HG02943 (cell line): ENCODE results near the gene CNPY4.
"Not testable (repeated sequence)": the region's sequence is repeated elsewhere in the genome, so short reads cannot be mapped to it uniquely, and the experiment has no call there.

Experiments
- ATAC-seq: cut with Tn5 transposase; IDR thresholded peaks from one replicate; pipeline ENCODE4 v1.9.1; 2021; ENCODE audit warnings: mild to moderate bottlenecking, low read depth, moderate library complexity; ENCODE audit not compliant: unreplicated experiment

The CNPY4 gene

DNA sequence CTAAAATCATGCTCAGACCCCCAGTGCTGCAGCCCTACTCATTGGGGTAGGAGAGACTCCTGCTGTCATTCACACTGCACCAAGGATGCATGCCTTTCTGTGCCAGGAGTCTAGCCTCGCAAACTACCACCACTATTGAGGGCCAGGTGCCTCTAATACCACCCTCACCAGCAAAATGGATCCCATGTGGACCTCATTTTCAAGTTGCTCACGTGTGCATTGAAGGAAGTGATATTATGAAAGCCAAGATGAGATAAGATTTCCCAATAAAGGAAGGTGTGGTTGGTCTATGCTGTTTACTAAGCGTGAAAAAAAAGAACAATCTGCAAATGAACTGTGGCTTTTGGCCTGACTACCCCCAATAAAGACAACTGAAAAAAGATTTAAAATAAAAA is 22.1 kb downstream of the CNPY4 start:
- no peak for ATAC-seq

DNA sequence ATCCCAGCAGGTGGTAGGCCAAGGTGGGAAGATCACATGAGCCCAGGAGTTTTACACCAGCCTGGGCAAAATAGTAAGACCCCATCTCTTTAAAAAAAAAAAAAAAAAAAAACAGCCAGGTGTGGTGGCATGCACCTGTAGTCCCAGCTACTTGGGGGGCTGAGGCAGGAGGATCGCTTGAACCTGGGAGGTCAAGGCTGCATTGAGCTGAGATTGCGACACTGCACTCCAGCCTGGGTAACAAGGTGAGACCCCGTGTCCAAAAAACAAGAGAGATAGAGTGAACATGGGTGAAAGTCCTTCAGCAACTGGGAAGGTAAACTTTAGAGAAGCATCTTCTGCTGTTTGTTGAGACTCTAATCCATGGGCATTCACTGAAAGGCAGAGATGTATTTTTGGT is 23.0 kb downstream of the CNPY4 start:
- ATAC-seq, result no peak

DNA sequence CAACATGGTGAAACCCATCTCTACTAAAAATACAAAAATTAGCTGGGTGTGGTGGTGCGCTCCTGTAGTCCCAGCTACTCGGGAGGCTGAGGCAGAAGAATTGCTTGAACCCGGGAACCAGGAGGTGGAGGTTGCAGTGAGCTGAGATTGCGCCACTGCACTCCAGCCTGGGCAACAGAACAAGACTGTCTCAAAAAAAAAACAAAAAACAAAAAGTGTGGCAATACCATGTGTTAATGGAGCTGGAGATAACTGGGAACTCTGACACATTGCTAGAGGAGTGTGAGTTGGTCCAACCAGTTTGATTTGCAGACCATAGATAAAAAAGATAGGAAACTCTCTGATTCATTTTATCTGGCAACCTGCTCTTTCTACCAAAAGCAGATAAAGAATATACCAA is 26.9 kb downstream of the CNPY4 start:
- ATAC-seq, result not testable (repeated sequence)

DNA sequence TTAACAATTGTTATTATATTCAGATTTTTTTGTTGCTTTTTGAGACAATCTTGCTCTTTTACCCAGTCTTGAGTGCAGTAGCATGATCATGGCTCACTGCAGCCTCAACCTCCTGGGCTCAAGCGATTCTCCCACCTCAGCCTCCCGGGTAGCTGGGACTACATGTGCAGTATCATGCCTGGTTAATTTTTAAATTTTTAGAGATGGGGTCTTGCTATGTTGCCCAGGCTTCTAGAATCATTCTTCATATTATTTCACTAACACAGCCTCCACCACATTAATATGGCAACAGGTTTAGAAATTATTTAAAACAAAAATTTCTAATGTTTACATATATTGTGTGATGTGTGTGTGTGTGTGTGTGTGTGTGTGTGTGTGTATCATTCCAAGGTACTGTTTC is 27.8 kb downstream of the CNPY4 start:
- no peak for ATAC-seq

DNA sequence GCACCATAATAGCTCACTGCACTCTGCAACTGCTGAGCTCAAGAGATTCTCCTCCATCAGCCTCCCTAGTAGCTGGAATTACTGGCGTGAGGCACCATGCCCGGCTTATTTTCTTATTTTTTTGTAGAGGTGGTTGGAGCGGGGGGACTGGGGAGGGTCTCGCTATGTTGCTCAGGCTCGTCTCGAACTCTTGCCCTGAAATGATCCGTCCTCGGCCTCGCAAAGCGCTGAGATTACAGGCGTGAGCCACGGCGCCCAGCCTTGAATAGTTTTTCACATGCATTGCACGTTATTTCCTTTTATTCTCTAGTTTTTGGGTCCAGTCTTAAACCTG is 28.8 kb downstream of the CNPY4 start:
- ATAC-seq, result no peak

DNA sequence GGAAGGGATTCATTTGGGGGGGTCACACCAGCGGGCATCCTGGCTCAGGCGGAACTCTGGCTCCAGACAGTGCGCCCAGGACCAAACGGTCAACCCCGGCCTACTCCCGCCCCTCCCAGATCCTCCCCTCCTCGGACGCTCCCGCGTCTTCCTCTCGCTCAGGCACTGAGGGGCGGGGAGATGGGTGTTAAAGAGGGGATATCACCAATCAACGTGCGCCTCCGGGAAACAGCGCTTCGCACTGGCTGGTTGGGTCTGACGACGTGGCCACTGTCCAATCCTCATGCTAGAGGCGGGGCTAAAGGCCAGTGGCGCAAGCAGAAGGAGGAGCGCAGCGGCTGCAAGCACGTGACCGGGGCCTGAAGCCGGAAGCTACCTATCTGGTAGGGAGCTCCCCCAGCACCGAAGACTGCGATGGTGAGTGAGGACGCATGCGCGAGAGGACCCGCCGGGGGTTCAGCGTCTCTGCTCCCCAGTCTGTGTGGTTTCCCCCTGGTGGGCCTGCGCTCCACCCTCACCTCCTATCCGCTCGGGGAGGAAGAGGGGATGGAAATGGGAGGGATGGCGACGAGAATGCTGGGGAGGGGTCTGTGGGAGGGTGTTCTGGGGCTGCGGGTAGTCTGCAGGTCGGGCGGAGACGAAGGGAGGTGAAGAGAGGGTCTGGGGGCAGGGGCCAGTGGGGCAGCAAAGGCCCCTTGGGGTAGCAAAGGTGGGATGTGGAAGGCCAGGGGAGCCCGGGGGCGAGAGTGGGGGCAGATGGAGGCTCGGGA is 29.3 kb downstream of the CNPY4 start, which contains the start of gene LAMTOR4:
TSS of gene LAMTOR4 (plus strand) at position 360 of the 770 bp plus-strand sequence. CDS start at position 415, 55 bp downstream.
- peak; percentile 98 for ATAC-seq

DNA sequence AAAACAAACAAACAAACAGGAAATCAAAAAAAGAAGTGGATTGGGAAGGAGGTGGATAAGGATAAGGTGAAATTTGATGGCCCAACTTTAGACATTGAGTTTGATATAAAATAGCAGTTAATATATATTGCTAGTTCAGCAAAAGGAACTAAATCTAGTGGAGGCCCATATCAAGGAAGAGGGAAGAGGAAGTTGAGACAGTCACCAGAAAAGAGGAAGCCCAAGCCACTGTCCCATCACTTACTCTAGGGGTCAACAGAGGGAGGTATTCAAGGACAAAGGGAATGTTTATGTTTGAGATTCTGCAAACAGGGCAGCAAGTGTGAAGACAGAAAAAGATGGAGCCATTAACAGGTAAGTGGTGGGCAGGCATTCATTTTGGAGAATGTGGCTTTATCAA is 33.0 kb downstream of the CNPY4 start:
- no peak for ATAC-seq

DNA sequence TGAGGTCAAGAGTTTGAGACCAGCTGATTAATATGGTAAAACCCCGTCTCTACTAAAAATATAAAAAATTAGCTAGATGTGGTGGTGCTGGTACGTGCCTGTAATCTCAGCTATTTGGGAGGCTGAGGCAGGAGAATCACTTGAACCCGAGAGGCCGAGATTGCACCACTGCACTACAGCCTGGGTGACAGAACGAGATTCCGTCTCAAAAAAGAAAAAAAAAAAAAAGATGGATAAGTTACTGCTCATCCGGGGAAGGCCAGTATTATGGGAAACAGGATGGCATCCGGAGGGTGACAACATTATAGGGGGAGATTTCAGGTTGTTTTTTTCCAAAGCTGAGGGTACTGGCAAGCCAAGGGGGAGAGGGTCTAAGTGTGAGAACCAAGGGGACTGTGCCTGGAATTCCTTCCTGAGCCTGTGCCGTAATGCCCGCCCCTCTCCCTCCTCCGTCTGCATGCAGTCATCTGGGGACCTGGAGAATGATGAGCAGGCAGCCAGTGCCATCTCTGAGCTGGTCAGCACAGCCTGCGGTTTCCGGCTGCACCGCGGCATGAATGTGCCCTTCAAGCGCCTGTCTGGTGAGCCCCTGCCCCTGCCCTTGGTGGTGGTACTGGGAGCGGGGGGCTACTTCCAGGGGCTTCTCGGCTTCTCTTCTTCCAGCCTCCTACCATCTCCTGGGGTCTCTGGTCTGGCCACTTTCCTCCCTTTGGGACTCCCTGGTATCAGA is 33.7 kb downstream of the CNPY4 start:
- ATAC-seq, result no peak

DNA sequence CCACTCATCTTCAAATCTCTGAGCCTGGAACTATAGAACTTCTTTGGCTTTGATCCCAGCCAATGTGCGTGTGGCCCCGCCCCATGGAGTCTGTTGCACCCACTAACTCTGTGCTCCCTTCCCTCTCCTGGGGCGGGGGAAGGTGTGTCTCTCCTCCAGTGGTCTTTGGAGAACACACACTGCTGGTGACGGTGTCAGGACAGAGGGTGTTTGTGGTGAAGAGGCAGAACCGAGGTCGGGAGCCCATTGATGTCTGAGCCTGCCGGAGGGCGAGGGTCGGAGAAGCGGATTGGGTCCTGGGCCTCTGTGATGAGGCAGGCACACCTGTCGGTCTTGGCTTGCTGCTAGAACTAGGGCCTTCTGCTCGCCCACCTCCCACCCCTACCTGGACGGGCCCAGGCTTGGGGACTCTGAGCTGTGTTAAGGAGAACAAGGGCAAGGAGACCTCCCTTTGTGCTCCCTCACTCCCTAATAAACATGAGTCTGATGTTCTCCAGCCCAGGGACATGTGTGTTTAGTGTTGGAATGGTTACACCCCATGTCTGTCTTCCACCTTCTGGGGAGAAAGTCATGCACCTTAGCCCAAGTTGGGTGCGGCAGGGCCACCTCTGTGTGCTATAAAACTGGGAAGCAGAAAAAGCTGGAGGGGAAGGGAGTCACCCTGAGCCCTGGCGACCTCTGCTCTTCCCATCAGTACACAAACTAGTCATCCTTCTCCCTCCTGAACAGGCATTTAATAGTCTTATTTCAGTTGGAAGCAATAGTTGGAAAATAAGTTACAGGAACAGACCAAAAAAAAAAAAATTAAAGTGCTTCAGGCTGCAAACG is 34.5 kb downstream of the CNPY4 start:
- no peak for ATAC-seq

DNA sequence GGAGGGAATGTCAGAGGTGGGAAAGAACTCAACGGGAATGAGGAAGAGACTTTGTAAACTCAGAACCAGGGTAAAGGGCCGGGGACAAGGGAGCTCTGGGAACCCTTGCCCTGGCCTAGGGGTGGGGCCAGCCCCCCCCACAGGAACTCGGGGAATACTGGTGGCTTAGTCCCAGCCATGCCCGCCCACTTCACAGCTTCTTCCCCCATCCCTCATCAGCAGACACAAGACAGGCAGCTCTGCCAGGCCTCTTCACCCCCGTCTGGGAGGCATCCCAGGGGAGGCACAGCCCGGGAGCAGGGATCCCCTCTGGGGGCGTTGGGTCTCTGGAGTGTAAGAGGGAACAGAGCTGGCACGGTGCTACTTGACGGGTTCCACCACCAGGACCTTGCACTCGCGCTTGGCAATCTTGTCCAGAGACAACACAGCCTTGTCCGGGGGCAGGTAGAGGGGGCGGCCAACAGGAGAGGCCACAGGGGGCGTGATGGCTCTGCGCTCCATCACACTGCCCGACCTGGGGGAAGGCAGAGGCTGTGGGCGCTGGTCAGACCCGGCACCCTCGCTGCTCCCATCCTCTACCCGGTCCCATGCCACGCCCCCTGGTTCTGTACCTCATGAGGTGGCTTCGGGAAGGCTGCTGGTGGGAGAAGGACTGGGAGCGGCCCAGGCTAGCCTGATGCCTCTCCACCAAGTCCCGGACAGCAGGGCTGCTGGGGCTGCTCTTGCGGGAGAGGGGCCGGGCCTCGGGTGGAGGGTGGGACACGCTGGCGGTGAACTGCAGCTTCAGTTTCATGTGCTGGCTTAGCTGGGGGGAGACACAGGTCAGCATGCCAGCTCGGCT is 35.4 kb downstream of the CNPY4 start:
- no peak for ATAC-seq

DNA sequence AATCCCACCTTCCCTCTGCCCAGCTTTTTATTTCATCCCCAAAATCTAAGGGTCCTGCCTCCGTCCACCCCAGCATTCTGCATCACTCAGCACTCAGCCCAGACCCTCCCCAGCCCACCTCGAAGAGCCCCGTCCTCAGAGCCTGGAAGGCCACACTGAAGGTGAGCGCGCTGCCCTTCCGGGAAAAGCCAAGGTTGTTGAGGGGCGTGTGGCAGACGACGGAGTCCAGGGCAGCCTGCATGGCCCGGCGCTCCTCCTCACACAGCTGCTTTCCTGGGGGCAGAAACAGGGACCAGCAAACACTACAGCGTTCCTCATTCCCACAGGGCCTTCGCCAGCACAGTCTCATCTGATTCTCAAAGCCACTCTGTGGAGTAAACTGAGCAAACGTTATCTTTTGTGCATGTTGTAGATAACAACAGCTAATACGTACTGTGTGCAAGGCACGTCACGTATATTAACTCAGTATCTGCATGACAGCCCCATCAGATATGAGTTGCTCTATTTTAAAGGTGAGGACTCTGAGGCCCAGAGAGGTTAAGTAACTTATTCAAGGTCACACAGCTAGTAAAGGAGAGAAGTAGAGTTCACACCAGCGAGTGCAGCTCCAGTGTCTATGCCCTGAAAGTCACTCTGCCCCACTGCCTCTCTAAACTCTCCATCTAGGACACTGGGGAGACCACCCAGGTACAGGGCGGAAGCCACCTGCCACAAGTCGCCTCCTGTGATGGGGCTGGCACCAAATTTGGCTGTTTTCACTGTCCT is 36.3 kb downstream of the CNPY4 start:
- no peak for ATAC-seq

DNA sequence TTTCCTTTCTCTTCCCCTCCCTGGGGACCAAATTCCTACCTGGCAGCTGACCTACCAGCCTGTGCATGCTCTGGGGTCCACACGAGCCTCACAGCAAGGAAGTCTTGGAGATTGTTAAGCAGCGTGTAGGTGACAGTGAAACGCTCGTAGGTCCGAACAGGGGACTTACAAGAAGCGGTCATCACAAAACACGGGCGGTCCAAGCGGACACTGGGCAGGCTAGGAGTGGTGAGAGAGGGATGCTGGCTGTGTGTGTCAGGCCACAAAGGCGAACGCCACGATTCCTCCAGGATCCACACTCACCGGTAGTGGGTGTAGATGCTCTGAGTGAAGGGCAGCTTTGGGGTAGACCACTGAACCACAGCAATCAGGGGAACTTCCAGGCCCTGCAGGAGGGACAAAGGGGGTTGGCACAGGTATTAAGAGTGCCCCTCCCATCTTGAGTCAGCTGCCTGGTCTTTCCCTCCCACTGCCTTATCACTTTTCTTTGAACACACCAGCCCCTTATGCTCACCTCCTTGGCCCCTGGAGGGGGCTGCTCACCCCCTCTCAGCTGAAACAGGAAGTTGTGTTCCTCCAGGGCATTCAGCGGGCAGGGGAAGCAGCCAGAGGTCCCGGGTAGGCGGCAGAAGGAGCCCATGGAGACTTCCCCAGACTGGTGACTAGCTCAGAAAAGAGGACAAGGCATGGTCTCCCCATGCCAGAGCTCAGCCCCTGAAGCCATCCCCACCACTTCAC is 37.1 kb downstream of the CNPY4 start:
- no peak for ATAC-seq

DNA sequence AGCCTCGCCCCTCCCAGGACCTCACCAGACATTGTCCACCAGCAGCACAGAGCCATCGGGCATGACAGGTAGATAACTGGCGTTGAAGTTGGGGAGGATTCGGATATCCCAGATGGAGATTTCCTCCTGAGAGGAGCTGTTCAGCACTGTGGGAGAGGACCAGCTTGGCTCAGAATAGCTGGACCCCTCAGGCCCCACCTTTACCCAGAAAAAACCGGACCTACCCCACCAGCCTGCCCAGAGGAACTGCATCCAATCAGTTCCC is 37.6 kb downstream of the CNPY4 start:
- no peak for ATAC-seq

DNA sequence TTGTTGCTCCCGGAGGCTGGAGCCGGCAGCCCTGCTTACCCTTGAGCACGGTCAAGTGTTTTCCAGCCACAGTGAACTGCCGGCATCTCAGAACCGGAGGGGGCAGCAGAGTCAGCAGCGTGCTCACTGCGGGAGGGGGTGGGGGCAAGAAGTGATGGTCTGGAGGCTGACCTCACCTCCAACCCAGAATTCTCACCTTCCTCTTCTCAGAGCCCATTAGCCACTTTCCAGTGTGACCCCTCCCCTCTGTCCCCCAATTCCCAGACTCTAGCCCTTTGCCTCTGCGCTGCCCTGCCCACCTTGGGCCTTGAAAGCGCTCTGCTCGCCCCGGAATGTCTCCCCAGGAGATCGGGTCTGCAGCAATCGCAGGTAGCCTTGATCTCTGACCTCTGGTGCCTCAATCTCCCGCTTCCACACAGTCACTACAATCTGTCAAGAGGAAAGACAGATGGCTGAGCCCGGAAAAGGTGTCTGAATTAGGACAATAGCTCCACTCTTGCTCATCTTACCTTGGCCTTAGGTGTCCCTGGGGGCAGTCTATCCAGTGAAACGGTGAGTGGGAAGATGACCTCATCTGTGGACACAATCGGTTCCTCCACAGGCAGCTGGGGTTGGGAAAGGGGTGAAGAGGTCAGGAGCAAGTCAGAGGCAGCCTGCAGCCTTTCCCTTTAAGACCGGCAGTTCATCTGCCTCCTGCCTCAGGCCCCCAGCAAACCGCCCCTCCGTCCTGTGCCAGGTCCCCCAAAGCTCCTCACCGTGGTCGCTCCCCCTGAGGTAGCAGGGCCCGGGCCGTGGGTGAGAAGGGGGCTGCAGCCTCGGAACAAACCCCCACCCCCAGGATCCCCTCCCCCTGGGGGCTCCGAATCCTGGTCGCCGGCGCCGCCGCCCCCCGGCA is 38.1 kb downstream of the CNPY4 start:
- no peak for ATAC-seq

DNA sequence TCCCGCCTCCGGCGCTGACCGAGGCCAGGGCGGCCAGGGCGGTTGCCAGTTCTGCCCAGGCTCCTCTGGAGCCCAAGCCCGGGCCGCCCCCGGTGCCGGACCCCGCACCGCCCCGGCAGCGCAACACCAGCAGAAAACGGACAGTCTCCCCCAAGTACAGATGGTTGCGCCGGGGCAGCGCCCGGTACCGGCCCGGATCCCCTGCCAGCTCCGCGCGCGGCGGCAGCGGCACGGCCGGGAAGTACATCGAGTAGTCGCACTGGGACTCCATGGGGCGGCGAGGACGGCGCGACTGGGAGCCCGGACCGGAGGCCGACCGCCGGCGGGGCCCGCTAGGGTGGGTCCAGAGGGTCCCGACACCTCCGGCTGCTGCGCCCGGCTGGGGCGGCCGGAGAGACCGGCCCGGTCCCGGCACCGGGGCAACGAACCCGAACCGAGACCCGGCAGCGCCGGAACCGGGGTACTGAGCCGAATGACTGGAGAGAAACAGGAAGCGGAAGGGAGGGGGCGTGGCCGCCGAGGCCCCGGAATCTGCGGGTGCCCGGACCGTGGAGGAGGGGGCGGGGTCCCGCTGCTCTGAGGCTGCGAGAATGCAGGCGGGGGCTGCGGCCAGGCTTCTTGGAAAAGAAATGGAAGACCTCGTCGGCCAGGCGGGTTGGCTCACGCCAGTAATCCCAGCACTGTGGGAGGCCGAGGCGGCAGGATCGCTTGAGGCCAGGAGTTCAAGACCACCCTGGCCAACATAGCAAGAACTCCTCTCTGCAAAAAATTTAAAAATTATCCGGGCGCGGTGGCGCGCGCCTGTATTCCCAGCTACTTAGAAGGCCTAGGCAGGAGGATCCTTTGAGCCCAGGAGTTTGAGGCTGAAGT is 39.0 kb downstream of the CNPY4 start, which contains the start of gene TRAPPC14:
TSS of gene TRAPPC14 (minus strand) at position 495 of the 870 bp plus-strand sequence. CDS start at position 271, 224 bp downstream.
- peak; percentile 56 for ATAC-seq

DNA sequence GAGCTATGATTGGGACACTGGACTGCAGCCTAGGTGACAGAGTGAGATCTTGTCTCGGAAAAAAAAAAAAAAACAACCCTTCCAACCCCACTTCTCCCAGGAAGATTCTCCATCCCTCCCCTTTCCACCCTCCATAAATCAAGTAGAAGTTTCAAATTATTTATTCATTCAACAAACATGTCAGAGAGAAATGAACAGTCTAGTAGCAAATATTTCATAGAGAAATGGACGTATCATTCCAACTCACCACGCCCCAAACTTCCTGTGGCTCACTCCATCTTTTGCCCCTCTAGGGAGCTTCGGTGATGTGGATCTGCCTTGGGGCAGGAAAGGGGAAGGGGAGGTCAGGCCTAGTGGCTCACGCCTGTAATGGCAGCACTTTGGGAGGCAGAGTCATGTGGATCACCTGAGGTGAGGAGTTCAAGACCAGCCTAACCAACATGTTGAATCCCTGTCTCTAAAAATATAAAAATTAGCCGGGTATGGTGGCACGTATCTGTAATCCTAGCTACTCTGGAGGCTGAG is 39.7 kb downstream of the CNPY4 start:
- no peak for ATAC-seq

DNA sequence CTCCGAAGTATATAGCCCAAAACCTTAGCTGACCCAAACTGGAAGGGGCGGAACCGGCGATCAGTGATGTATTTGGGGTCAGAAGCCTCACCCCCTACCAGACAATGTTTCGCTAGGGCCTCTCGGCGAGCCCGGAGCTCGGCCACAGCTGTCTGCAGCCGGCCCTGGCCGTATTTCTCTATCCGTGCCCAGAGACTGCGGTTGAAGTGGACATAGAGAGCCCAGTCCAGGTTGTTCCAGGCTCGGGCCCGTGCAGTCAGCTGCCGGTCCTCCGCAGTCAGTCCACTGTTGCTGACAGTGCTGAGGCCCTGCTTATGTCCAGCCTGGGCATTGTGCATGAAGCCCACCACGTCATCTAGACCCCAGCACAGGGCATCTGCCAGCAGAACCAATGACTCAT is 40.6 kb downstream of the CNPY4 start:
- no peak for ATAC-seq
